IPS-15b (cell line): ENCODE data around the gene TMOD4.

Experiments
- H3K27me3 ChIP-seq: one replicate; pipeline ENCODE4 v1.6.1; 2013; ENCODE audit warnings: low read length; ENCODE audit not compliant: control insufficient read depth, insufficient read depth
- H3K36me3 ChIP-seq: one replicate; pipeline ENCODE4 v1.6.1; 2013; ENCODE audit warnings: low read length; ENCODE audit not compliant: control insufficient read depth, insufficient read depth
- H3K4me1 ChIP-seq: one replicate; pipeline ENCODE4 v1.6.1; 2013; ENCODE audit warnings: mild to moderate bottlenecking, low read length; ENCODE audit not compliant: control insufficient read depth, insufficient read depth
- H3K4me3 ChIP-seq: one replicate; pipeline ENCODE4 v1.5.1; 2013; ENCODE audit warnings: low read depth, low read length
- H3K9ac ChIP-seq: one replicate; pipeline ENCODE4 v1.6.1; 2013; ENCODE audit warnings: low read depth, mild to moderate bottlenecking, low read length
- H3K9me3 ChIP-seq: one replicate; pipeline ENCODE4 v1.6.1; 2013; ENCODE audit warnings: mild to moderate bottlenecking, low read length; ENCODE audit not compliant: control insufficient read depth, insufficient read depth

TMOD4 gene

DNA sequence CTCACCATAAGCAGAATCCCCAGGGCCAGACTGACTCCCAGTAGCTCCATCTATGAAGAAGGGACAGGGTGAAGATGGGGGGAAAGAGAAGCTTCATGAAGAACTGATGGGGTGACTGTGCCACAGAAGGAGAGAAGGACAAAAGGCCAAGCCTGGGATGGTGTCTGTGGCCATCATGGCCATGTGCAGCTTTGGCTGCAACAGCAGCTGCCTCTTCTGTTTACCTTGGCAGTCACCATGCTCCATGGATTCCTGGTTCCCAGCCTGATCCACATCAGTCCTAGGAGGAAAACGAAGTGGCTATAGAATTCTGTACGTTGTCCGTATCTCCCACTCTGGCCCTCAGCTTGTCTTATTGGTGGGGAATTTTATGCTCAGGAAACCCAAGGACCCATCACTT lies 41.4 kb downstream of the TMOD4 start:
- Histone ChIP-seq H3K9ac (no peak overlapping the region), H3K4me3 (no peak overlapping the region), H3K36me3 (peaks cover 13% of the 10 kb centered on the region), H3K27me3 (peaks cover 6% of the 10 kb centered on the region), H3K9me3 (no peaks in the 10 kb centered on the region), H3K4me1 (no peaks in the 10 kb centered on the region)

- no peaks in the 10 kb centered on the region for H3K4me1 ChIP-seq
- H3K4me3 ChIP-seq = peak overlapping the region; percentile 42
- peaks cover 10% of the 10 kb centered on the region for H3K36me3 ChIP-seq
- H3K9ac ChIP-seq = no peak overlapping the region
- H3K27me3 ChIP-seq = peaks cover 6% of the 10 kb centered on the region
- H3K9me3 ChIP-seq = no peaks in the 10 kb centered on the region
Measured at GRCh38 chr1:151133018-151133806, 42.6 kb downstream of the TMOD4 start.

DNA sequence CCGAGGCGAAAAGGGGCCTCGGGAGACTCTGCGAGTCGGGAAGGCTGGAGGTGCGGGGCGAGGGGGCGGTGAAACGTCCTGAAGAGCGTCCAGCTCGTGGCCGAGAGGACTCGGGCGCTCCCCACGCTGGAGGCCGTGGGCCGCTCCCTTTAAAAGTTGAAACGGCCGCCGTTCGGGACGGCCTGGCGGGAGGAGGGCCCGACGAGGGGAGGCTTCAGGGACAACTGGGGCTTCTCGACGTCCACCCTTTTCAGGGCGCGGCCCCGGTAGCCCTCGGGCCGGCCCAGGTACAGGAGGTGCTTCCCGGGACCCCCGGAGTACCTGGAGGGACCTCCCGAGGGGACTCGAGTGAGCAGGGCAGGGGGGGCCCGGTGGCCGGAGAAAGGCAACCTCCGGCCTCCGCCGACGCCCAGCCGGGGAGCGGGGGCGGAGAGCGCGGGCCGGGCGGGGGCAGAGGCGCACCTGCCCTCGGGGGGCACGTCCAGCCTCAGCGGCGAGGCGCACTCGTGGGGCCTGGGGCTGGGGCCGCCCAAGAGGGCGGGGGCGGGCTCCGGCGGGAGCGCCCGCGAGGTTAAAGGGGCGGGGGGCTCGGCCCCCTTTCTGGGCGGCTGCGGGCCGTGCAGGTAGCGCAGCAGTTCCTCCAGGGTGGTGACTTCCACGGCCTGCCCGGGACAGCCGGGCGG lies 43.3 kb downstream of the TMOD4 start:
- H3K4me1 ChIP-seq = no peaks in the 10 kb centered on the region
- H3K27me3 ChIP-seq = peaks cover 6% of the 10 kb centered on the region
- no peaks in the 10 kb centered on the region for H3K9me3 ChIP-seq
- peaks cover 10% of the 10 kb centered on the region for H3K36me3 ChIP-seq
- peak overlapping the region; percentile 42 for H3K4me3 ChIP-seq
- peak overlapping the region; percentile 60 for H3K9ac ChIP-seq

DNA sequence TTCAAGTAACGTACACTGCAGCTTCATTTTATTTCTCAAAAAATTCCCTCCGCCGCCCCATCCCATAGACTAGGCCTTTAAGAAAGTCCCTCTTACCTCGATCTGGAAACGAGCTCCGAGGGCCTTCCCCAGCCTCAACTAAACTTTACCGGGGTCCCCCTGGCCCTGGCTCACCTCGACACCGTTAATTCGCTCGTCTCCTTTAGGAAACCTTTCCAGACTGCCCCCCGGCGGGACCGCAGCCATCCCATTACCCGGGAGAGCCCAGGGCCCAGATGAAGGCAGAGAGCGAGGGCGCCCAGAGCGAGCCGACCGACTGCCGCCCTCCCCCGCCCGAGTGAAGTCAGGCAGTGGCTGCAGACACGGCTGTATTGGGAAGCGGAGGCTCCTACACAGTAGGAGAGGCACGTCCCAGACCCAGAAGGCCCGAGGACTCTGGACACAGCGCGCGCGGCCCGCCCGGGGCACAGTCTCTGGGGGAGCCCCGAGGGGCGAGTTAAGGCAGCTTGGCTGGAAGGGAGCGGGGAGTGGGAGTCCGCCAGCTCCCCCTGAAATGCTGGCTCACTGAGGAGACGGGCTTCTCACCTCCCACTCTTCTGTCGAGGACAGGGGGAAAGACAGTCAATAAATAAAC lies 44.0 kb downstream of the TMOD4 start:
- peaks cover 10% of the 10 kb centered on the region for H3K36me3 ChIP-seq
- peaks cover 6% of the 10 kb centered on the region for H3K27me3 ChIP-seq
- H3K9ac ChIP-seq = peak overlapping the region; percentile 60
- no peaks in the 10 kb centered on the region for H3K4me1 ChIP-seq
- H3K9me3 ChIP-seq = no peaks in the 10 kb centered on the region
- H3K4me3 ChIP-seq = peak overlapping the region; percentile 42

GRCh38 chr1:151130987-151131586 lies 44.7 kb downstream of the TMOD4 start:
- H3K9ac ChIP-seq = peak overlapping the region; percentile 3
- H3K27me3 ChIP-seq = peaks cover 6% of the 10 kb centered on the region
- H3K9me3 ChIP-seq = no peaks in the 10 kb centered on the region
- peak overlapping the region; percentile 42 for H3K4me3 ChIP-seq
- H3K4me1 ChIP-seq = no peaks in the 10 kb centered on the region
- H3K36me3 ChIP-seq = peaks cover 10% of the 10 kb centered on the region

DNA sequence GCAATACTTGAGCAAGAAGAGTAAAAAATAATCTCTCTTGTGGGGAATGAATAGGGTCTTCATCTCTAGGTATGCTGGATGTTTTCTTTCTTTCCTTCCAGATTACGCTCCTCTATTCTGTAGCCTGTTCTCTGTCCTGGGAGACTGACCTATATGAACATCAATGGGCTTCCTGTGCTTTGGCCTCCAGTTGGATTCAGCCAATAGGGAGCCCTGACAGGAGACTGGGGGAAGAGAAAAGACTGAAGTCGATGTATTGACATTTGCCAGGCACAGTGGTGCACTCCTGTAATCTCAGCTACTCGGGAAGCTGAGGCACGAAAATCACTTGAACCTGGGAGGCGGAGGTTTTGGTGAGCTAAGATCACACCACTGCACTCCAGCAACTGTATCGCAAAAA lies 47.0 kb downstream of the TMOD4 start:
- Histone ChIP-seq H3K4me1 (peaks cover 4% of the 10 kb centered on the region), H3K9ac (no peak overlapping the region), H3K36me3 (no peaks in the 10 kb centered on the region), H3K4me3 (no peak overlapping the region), H3K9me3 (no peaks in the 10 kb centered on the region), H3K27me3 (peaks cover 4% of the 10 kb centered on the region)

GRCh38 chr1:151124763-151125403 lies 50.9 kb downstream of the TMOD4 start:
- no peaks in the 10 kb centered on the region for H3K27me3 ChIP-seq
- no peaks in the 10 kb centered on the region for H3K36me3 ChIP-seq
- H3K9ac ChIP-seq = no peak overlapping the region
- H3K9me3 ChIP-seq = no peaks in the 10 kb centered on the region
- no peak overlapping the region for H3K4me3 ChIP-seq
- H3K4me1 ChIP-seq = peaks cover 4% of the 10 kb centered on the region
